GM19452 (cell line): Measurements from ENCODE around the gene NUCB1.
"Not testable (repeated sequence)": the region's sequence is repeated elsewhere in the genome, so short reads cannot be mapped to it uniquely, and the experiment has no call there.

Experiments used
- ATAC-seq: cut with Tn5 transposase; IDR thresholded peaks from one replicate; pipeline ENCODE4 v1.9.1; 2021; ENCODE audit not compliant: unreplicated experiment

NUCB1 gene

DNA sequence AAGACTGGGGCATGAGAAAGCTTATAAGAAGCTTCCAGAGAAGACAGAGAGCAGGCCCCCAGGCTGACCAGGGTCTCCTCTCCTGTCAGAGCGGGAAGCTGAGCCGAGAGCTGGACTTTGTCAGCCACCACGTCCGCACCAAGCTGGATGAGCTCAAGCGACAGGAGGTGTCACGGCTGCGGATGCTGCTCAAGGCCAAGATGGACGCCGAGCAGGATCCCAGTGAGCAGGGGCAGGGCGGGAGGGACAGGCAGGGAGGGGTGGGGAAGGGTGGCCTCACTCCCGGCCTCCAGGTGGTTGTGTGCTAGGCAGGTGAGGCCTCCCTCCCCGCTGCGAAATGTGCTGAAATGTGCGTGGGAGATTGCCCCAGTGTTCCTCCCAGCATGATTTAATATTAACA lies 5.6 kb downstream of the NUCB1 start:
- no peak for ATAC-seq

DNA sequence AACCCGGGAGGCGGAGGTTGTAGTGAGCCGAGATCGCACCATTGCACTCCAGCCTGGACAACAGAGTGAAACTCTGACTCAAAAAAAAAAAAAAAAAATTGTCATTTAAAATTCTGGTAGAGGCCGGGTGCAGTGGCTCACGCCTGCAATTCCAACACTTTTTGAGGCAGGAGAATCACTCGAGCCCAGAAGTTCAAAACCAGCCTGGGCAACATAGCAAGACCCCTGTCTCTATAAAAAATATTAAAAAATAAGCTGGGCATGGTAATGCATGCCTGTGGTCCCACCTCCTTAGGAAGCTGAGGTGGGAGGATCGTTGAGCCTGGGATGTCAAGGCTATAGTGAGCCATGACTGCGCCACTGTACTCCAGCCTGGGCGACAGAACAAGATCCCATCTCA lies 6.2 kb downstream of the NUCB1 start:
- no peak for ATAC-seq

DNA sequence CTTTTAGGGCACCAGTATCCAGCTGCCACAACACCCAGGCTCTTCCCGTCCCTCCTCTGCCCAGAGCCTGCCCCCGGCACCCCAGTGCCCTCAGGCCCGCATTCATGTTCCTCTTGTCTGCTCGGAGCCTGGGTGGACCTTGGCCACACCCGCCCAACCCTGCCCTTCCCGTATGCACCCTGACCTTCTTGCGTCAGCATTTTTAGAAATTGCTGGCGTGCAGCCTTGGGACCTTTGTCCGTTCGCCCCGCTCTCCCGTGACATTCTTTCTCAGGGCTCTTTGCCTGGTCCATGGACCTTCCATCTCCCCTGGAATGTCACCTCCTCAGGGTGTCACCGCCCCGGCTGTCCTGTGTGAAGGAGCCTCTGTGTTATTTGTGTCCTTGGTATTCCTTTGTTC lies 7.6 kb downstream of the NUCB1 start:
- no peak for ATAC-seq

DNA sequence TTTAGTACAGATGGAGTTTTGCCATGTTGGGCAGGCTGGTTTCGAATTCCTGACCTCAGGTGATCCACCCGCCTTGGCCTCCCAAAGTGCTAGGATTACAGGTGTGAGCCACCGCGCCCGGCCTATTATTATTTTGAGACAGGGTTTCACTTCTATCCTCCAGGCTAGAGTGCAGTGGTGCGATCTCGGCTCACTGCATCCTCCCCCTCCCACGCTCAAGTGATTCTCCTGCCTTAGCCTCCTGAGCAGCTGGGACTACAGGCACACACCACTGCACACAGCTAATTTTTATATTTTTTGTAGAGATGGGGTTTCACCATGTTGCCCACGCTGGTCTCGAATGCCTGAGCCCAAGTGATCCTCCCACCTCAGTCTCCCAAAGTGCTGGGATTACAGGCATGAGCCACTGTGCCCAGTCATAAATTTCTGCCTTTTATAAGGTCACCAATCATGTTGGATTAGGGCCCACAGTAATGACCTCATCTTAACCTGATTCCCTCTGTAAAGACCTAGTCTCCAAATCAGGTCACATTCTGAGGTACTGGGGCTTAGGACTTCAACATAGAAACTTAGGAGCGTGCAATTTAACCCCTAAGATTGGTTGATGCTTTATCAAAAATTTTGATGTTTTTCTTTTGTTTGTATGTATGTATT lies 9.4 kb downstream of the NUCB1 start:
- not testable (repeated sequence) for ATAC-seq

DNA sequence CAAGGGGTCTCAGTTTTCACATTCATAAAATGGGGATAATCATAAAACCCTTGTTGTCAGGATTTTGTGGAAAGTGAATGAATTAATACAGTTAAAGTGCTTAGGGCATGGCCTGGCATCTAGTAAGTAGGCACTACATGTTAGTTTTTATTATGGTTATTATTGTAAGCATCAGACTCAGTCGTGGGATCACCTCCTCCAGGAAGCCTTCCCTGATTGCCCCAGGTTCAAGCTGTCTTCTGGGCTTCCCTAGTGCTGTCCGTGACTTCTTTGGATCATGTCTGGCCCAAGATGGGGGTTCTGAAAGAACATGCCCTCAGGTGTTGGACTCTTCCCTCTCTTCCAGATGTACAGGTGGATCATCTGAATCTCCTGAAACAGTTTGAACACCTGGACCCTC lies 10.7 kb downstream of the NUCB1 start:
- no peak for ATAC-seq

DNA sequence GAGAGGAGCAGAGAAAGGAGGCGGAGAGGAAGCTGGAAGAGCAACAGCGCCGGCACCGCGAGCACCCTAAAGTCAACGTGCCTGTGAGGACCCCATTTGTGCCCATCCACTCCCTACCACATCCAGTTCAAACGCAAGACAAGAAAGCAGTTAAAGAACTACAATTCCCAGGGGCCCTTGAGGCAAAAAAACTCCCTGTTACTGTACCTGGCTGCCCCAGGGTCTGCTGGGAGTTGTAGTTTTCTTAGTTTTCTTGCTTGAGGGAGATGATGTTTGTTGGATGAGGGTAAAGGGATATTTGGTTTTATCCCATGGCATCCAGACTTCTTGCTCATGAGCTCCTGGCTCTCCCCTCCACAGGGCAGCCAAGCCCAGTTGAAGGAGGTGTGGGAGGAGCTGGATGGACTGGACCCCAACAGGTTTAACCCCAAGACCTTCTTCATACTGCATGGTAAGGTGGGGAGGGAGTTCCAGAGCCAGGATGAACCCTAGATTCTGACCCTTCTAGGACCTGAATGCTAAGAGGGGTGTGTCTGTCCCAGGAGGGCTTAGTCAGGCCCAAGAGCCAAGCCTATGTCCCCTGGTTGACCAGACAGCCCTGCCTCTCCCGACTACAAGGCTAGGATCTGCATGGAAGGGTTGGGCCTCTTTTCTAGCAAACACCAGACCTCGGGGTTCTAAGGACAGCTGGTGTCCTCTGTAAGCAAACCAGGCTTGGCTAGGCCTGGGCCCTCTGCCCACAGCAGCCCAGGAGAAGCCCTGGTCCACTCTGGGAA lies 13.2 kb downstream of the NUCB1 start:
- no peak for ATAC-seq

DNA sequence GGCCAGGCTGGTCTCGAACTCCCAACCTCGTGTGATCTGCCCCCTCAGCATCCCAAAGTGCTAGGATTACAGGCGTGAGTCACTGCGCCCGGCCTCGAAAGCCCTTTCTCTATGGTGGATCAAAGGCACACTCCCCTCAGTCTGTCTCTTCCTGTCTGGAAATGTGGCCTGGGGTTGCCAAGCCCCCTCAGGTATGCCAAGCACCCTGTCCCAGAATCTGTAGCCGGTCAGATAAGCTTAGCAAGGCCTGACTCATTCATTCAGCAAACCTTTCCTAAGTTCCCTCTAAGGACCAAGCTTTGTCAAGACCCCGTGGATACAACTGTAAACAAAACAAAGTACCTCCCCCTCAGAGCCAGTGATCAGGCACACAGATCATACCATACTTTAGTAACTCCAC lies 14.1 kb downstream of the NUCB1 start:
- no peak for ATAC-seq

DNA sequence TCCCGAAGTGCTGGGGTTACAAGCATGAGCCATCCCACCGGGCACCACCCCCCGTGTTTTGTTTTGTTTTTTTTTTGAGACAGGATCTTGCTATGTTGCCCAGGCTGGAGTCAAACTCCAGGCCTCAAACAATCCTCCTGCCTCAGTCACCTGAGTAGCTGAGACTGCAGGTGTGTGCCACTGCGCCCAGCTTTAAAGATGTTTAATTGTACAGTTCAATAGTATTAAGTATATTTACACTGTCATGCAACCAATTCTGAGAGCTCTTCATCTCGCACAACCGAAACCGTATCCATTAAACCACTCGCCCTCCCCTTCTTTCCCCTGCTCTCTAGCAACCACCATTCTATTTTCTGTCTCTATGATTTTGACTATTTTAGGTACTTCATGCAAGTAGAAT lies 15.6 kb downstream of the NUCB1 start:
- ATAC-seq, result no peak

DNA sequence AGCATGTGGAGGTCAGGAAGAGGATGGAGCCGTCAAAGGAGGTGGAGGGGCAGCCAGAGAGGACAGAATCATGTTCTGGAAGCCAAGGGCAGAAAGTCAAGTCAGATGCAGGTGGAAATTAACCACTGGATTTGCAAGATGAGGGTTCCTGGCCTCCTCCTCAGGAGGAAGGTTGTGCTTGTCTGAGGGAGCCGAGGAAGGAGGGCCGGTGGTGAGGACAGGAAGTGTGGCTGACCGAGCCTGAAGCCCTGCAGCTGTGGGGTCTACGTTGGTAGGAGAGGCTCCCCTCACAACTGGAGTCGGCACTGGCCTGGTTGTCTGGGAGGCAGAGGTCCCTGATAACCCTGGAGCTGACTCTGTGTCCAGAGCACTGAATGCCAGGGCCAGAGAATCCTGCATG lies 18.0 kb downstream of the NUCB1 start:
- no peak for ATAC-seq

DNA sequence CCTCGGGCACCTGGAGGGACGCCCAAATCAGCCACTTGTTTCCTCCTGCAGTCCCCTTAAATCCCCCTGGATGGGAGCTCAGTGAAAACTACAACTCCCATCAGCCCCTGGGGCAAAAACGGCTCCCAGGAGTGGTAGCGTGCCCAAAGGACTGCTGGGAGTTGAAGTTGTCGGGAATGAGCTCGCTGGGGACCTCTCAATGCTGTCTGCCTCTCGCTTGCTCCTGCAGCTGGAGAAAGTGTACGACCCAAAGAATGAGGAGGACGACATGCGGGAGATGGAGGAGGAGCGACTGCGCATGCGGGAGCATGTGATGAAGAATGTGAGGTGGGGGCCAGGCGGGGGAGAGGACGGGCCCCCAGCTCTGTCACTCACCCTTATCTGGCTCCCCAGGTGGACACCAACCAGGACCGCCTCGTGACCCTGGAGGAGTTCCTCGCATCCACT lies 18.7 kb downstream of the NUCB1 start:
- ATAC-seq, result no peak

DNA sequence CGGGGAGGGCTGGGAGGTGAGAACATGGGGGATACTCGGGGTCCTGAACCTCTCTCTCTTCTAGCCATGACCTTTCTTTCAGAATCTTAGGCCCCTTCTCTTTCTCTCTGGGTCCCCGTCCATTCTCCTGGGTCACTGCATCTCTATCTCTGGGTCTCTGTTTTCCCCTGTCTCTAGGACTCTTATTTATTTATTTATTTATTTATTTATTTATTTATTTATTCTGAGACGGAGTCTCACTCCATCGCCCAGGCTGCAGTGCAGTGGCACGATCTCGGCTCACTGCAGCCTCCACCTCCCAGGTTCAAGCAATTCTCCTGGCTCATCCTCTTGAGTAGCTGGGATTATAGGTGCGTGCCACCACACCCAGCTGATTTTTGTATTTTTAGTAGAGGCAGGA lies 19.2 kb downstream of the NUCB1 start:
- not testable (repeated sequence) for ATAC-seq

DNA sequence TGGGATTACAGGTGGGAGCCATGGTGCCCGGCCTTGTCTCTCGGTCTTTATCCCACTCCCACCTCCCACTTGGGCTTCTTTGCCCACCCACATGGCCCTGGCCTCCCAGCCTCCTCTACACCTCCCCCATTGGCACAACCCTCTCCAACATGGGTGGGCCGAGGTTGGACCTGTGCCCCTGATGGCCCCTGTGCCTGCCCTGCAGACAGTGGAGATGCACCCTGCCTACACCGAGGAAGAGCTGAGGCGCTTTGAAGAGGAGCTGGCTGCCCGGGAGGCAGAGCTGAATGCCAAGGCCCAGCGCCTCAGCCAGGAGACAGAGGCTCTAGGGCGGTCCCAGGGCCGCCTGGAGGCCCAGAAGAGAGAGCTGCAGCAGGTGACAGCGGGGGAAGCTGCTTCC lies 20.8 kb downstream of the NUCB1 start:
- ATAC-seq, result no peak

DNA sequence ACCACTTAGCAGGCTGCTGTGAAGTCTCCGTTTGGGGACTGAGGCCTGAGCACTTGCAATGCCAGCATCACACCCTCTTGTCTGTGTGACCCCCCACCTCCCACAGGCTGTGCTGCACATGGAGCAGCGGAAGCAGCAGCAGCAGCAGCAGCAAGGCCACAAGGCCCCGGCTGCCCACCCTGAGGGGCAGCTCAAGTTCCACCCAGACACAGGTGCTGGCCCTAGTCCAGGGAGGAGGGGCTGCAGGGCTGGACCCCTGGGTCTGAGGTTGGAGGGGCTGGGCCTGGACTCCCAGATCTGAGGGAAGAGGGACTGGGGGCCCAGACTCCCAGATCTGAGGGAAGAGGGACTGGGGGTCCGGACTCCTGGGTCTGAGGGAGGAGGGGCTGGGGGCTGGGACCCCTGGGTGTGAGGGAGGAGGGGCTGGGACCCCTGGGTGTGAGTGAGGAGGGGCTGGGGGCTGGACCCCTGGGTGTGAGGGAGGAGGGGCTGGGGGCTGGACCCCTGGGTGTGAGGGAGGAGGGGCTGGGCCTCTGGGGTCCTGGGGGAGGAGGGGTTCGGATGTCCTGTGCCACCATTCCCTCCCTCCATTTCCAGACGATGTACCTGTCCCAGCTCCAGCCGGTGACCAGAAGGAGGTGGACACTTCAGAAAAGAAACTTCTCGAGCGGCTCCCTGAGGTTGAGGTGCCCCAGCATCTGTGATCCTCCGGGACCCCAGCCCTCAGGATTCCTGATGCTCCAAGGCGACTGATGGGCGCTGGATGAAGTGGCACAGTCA lies 21.8 kb downstream of the NUCB1 start:
- ATAC-seq, result no peak

DNA sequence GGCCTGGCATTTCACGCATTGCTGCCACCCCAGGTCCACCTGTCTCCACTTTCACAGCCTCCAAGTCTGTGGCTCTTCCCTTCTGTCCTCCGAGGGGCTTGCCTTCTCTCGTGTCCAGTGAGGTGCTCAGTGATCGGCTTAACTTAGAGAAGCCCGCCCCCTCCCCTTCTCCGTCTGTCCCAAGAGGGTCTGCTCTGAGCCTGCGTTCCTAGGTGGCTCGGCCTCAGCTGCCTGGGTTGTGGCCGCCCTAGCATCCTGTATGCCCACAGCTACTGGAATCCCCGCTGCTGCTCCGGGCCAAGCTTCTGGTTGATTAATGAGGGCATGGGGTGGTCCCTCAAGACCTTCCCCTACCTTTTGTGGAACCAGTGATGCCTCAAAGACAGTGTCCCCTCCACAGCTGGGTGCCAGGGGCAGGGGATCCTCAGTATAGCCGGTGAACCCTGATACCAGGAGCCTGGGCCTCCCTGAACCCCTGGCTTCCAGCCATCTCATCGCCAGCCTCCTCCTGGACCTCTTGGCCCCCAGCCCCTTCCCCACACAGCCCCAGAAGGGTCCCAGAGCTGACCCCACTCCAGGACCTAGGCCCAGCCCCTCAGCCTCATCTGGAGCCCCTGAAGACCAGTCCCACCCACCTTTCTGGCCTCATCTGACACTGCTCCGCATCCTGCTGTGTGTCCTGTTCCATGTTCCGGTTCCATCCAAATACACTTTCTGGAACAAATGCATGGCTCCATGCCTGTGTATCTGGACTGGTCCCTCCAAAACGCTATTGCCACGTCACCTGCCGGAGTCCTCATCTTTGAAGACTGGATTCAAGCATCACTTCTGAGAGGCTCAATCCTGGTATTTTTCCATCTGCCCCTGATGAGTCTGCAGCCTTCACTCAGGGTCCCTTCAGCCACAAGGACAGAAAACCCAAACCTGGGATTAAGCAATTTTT lies 22.7 kb downstream of the NUCB1 start:
- ATAC-seq, result no peak

DNA sequence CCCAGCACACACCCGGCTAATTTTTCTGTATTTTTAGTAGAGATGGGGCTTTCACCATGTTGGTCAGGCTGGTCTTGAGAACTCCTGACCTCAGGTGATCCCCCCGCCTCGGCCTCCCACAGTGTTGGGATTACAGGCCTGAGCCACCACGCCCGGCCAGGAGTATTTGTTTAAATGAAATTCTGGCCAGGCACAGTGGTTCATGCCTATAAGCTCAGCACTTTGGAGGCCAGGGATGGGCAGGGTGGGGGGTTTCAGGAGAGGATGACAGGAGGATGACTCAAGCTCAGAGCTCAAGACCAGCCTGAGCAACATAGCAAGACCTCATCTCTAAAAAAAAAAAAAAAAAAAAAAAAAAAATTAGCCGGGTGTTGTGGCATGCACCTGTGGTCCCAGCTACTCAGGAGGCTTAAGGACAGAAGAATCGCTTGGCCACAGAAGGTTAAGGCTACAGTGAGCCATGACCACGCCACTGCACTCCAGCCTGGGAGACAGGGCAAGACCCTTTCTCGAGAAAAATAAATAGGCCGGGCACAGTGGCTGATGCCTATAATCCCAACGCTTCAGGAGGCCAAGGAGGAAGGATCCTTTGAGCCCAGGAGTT lies 25.2 kb downstream of the NUCB1 start:
- no peak for ATAC-seq

DNA sequence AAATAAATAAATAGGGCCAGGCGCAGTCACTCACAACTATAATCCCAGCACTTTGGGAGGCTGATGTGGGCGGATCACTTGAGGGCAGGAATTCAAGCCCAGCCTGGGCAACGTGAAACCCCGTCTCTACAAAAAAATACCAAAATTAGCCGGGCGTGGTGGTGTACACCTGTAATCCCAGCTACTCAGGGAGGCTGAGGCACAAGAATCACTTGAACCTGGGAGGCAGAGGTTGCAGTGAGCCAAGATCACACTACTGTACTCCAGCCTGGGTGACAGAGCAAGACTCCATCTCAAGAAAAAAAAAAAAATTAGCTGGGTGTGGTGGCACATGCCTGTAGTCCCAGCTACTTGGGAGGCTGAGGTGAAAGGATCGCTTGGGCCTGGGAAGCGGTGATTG lies 25.8 kb downstream of the NUCB1 start:
- ATAC-seq, result not testable (repeated sequence)

DNA sequence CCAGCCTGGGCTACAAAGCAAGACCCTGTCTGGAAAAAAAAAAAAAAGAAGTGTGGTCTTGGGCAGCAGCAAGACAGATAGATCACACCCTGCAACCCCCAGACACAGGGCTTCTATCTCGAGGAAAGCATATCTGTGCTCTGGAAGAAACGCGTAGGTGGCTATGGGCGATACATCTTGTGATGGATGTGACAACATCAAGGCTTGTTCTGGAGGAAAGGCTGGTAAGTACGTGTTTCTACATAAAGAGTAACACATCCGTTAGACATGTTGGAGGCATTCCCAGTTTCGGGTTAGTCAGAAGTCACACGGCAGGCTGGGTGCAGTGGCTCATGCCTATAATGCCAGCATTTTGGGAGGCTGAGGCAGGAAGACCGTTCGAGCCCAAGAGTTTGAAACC lies 26.8 kb downstream of the NUCB1 start:
- no peak for ATAC-seq

DNA sequence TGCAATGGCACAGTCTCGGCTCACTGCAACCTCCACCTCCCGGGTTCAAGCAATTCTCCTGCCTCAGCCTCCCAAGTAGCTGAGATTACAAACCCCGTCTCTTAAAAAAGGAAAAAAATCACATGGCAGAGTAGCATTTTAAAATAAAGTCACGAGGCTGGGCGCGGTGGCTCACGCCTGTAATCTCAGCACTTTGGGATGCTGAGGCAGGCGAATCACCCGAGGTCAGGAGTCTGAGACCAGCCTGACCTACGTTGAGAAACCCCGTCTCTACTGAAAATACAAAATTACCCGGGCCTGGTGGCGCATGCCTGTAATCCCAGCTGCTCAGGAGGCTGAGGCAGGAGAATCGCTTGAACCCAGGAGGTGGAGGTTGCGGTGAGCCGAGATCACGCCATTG lies 27.6 kb downstream of the NUCB1 start:
- ATAC-seq, result not testable (repeated sequence)

DNA sequence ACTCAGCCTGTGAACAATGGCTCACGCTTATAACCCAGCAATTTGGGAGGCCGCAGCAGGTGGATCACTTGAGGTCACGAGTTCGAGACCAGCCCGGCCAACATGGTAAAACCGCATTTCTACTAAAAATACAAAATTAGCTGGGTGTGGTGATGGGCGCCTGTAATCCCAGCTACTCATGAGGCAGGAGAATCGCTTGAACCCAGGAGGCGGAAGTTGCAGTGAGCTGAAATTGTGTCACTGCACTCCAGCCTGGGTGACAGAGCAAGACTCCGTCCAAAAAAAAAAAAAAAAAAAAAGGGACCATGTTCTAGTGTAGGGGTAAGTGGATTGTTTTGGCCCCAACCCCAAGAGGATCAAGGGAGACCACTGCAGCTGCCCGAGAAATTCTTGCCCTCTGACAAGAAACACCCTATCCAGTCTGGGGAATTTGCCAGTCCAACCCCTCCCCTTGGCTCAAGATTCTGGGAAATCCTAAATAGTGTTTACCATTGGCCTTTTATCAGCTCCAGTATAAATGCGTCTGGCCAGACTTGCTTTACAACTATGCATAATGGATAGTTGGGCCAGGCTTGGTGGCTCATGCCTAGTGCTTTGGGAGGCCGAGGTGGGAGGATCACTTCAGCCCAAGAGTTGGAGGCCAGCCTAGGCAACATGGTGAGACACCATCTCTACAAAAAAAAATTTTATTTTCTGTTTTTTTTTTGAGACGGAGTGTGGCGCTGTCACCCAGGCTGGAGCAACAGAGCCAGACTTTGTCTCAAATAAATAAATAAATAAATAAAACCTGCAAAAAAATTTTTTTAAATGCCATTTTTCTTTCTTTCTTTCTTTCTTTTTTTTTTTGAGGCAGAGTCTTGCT lies 28.3 kb downstream of the NUCB1 start:
- ATAC-seq, result no peak
